SH-SY5Y (cell line): ENCODE measurements around the gene GNAI3.
A peak's percentile ranks its signal among the peaks of the same experiment; 100 is the strongest.

Experiments
- GATA2 ChIP-seq: IDR thresholded peaks from 2 replicates; pipeline ENCODE4 v1.6.1; 2011; ENCODE audit warnings: mild to moderate bottlenecking, low read depth, low read length
- GATA3 ChIP-seq: IDR thresholded peaks from 2 replicates; pipeline ENCODE4 v1.6.1; 2011; ENCODE audit warnings: low read depth, mild to moderate bottlenecking, low read length, moderate library complexity

Gene GNAI3

GRCh38 chr1:109634771-109635750 lies 86.6 kb downstream of the GNAI3 start:
- TF ChIP-seq GATA2, result no peak
- TF ChIP-seq GATA3, result no peak

GRCh38 chr1:109635862-109636200 lies 87.4 kb downstream of the GNAI3 start:
- TF ChIP-seq GATA2 (no peak), GATA3 (no peak)

- TF ChIP-seq GATA3 (no peak), GATA2 (no peak)
Observed at GRCh38 chr1:109636201-109636952, 88.0 kb downstream of the GNAI3 start.

- TF ChIP-seq GATA3, result no peak
- TF ChIP-seq GATA2, result no peak
Observed at GRCh38 chr1:109637446-109637845, 89.0 kb downstream of the GNAI3 start.

- no peak for TF ChIP-seq GATA2
- no peak for TF ChIP-seq GATA3
Observed at GRCh38 chr1:109639063-109639840, 90.8 kb downstream of the GNAI3 start.

- TF ChIP-seq GATA2 (no peak), GATA3 (no peak)
Observed at GRCh38 chr1:109639841-109640184, 91.4 kb downstream of the GNAI3 start.

- TF ChIP-seq GATA3 (peak; percentile 83), GATA2 (peak; percentile 93)
Observed at GRCh38 chr1:109640285-109640865, 92.0 kb downstream of the GNAI3 start.

GRCh38 chr1:109641078-109641740 lies 92.8 kb downstream of the GNAI3 start:
- no peak for TF ChIP-seq GATA2
- TF ChIP-seq GATA3, result no peak

GRCh38 chr1:109641861-109642260 lies 93.4 kb downstream of the GNAI3 start:
- TF ChIP-seq GATA2 (no peak), GATA3 (no peak)

- TF ChIP-seq GATA2 (no peak), GATA3 (no peak)
Observed at GRCh38 chr1:109642626-109643025, 94.2 kb downstream of the GNAI3 start.

GRCh38 chr1:109643385-109644230 lies 95.2 kb downstream of the GNAI3 start:
- TF ChIP-seq GATA2 (no peak), GATA3 (no peak)

GRCh38 chr1:109644670-109645069 lies 96.3 kb downstream of the GNAI3 start:
- TF ChIP-seq GATA3, result no peak
- no peak for TF ChIP-seq GATA2
